HG03378 (cell line): ENCODE measurements around the gene PRR13.
"Not testable (repeated sequence)": the region's sequence is repeated elsewhere in the genome, so short reads cannot be mapped to it uniquely, and the experiment has no call there.

Experiments used
- ATAC-seq: cut with Tn5 transposase; IDR thresholded peaks from one replicate; pipeline ENCODE4 v1.9.1; 2021; ENCODE audit warnings: mild to moderate bottlenecking, moderate library complexity; ENCODE audit not compliant: unreplicated experiment

Gene PRR13, protein sequence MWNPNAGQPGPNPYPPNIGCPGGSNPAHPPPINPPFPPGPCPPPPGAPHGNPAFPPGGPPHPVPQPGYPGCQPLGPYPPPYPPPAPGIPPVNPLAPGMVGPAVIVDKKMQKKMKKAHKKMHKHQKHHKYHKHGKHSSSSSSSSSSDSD

DNA sequence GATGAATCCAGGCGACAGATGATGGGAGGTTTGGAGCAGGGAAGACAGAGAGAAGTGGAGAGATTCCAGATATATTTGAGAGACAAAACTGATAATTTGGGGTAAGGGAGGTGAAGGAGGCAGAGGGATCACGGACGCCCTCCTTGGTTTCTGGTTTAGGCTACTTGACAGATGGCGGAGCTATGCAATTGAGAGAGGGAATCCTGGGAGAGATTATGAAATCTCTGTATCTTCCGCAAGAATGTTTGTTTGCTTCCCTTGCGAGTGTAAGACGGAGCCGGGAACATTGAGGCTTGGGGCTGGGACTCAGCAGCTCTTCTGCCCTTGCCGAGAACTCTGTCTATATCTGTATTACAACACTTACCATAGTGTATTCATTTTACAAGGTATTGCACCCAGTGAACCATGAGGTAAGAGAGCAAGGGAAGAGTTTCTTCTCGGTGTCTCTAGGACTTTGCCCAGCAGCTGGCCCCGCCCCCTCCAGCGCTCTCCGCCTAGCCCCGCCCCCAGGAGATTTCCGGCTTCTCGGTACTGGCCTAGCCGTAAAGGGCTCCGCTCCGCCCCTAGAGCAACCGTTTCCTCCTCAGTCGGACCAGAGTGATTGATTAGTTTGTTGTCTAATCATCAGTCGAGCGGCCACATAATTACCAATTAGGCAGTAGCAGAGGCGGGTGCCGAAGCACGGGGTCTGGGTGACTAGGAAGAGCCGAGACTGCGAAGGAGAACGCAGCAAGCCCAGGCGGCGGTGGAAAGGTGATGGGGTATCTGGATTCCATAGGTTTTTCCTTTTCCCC lies at the start of gene PRR13:
Gene PRR13, plus strand, starts transcription at position 695 of the 794 bp plus-strand sequence. CDS start 981 bp downstream, outside the sequence.
- peak; percentile 96 for ATAC-seq

- ATAC-seq = no peak
These were observed 41.6 kb upstream of the PRR13 start for GRCh38 chr12:53399896-53400295.

DNA sequence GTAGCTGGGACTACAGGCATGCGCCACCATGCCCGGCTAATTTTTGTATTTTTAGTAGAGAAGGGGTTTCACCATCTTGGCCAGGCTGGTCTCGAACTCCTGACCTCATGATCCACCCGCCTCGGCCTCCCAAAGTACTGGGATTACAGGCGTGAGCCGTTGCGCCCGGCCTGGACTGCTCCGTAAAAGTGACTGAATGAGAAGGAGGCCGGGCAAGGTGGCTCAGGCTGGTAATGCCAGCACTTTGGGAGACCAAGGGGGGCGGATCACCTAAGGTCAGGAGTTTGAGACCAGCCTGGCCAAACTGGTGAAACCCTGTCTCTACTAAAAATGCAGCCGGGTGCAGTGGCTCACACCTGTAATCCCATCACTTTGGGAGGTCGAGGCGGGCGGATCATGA lies 39.2 kb upstream of the PRR13 start:
- ATAC-seq = not testable (repeated sequence)

DNA sequence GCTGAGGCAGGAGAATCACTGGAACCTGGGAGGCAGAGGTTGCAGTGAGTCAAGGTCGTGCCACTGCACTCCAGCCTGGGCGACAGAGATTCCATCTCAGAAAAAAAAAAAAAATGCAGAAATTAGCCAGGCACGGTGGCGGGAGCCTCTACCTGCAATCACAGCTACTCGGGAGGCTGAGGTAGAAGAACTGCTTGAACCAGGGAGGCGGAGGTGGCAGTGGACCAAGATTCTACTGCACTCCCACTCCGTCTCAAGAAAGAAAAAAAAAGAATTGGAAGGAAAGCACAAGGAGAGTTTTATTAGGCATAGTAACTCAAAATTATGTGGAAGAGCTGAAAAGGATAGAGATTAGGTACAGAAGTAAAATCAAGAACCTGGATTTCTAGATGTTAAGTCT lies 38.7 kb upstream of the PRR13 start:
- ATAC-seq = no peak

GRCh38 chr12:53410951-53411350 lies 30.6 kb upstream of the PRR13 start:
- no peak for ATAC-seq

DNA sequence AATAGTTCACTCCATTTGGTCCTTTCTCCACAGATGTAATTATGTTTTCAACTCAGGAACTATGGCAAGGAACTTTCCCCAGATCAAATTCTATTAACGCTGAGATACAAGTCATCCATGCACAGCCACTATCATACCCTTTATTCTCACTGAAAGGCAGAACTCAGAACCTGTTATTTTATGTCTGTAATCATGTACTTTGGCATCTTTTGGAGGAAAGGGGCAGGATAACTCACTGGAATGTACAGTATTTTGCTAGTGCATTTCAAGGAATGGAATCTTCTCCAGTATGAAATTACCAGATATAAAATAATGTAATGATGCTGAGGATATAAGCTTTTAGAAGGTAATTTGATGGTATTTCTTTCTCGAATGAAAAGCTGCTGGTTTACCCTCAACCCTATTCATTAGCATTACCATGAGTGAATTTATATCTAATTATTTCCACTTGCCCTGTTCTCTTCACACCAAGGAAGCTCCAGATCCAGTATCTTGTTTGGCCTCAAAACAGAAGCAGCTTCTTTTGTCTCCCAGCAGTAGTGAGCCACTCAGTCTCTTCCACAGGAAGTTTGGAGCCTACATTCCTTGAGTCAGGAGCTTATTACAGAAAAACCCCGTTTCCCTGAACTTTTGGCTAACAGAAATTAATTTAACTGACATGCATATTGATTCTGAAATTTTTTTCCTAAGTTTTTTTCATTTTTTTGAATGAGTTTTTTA lies 27.9 kb upstream of the PRR13 start:
- ATAC-seq = no peak

DNA sequence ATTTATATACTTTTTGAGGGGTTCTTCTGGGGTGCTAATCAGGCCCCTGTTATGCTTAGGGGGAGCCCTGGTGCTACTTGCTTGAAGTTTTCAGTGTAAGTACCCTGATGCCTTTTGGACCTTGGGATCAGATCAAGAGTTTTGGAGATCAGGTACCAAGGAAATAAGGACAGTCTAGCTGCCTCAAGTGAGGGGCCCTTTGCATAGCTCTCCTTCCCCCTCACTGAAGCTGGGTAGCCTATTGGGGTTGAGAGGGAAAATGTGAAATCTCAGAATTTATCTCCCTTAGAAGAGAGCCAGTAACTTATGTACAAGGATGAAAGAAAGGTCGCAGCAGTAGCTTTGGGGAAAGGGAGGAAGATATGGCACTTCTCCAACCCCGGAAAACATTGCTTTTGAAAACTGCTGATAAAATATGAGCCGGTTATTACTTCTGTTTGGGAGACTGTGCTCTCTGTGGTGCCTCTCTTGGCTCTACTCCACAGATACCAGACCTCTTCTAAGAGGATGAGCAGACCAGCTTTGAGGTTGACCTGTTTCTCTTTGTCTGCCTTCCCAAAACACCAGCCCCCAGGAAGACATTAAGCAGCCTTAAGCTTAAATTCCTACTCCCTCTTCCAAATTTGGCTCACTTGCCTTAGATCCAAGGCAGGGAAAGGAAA lies 26.6 kb upstream of the PRR13 start:
- ATAC-seq = no peak

GRCh38 chr12:53415752-53416389 lies 25.7 kb upstream of the PRR13 start:
- not testable (repeated sequence) for ATAC-seq

DNA sequence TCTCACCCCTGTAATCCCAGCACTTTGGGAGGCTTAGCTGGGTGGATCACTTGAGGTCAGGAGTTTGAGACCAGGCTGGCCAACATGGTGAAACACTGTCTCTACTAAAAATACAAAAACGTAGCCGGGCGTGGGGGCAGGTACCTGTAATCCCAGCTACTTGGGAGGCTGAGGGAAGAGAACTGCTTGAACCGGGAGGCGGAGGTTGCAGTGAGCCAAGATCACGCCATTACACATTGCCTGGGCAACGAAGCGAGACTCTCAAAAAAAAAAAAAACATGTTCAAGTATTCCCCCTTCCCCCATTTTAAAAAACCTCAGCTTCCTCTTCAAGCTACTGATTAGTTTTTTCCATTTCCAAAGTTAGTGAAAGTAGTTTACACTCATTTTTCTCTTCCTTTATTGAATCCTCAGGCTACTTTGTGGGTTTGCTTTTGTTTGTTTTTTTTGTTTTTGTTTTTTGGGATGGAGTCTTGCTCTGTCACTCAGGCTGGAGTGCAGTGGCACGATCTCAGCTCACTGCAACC lies 24.2 kb upstream of the PRR13 start:
- not testable (repeated sequence) for ATAC-seq

DNA sequence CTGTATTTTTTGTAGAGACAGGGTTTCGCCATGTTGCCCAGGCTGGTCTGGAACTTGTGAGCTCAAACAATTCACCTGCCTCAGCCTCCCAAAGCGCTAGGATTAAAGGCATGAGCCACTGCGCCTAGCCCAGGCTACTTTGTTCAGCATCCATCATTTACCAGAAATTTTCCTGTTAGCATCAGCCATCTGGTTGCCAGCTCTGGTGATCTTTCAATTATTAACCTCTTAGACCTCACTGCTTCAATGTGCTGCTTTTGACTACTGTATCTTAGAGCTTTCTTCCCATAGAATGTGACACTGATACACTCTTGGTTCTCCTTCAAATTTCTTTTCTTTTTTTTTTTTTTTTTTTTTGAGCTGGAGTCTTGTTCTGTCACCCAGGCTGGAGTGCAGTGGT lies 23.3 kb upstream of the PRR13 start:
- ATAC-seq = no peak

DNA sequence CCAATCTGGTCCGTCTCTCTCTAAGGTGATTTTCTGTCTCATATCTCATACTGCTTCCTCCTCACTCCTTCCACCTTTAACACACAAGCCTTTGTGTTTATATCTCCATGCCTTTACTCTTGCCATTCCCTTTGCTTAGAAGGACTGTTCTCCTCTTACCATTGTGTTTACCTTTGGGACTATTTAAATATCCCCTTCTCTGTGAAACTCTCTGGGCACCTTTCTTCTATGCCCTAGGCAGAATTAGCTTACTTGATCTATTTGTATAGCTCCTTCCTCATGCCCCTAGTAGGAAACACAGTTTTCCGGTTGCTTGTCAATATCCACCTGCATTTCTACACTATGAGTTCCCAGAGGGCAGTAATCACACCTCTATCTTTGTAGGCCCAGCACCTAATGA lies 21.8 kb upstream of the PRR13 start:
- ATAC-seq = no peak

GRCh38 chr12:53422247-53422646 lies 19.3 kb upstream of the PRR13 start:
- ATAC-seq = not testable (repeated sequence)

GRCh38 chr12:53423597-53423996 lies 17.9 kb upstream of the PRR13 start, which contains the start of gene AMHR2:
Gene AMHR2 (plus strand): TSS chr12:53423855. CDS start chr12:53423935, 80 bp downstream.
- ATAC-seq = no peak

DNA sequence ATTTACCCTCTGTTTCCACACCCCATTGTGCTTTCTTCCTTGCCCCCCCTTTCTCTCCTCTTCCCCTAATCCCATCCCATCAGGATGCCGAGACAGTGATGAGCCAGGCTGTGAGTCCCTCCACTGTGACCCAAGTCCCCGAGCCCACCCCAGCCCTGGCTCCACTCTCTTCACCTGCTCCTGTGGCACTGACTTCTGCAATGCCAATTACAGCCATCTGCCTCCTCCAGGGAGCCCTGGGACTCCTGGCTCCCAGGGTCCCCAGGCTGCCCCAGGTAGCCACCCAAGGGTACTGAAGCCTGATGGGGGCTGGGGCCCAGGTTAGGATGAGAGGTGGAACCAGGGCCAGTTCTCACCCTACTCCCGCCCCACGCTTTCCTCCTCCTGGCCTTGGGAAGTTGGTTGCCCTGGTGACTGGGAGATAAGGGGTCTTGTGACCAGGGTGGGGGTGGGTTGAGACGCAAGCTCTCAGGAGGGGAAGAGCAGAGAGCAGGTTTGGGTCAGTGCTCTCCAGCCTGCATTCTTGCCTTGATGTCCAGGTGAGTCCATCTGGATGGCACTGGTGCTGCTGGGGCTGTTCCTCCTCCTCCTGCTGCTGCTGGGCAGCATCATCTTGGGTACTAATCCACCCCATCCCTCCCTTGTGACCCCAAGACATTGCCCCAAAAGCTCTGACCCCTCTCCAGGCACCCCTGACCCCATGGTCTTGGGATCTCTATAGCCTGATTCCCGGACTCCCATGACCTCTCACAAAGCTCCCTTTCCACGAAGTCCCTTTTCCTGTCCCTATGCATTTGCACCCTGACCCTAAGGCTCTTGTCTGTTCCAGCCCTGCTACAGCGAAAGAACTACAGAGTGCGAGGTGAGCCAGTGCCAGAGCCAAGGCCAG lies 16.7 kb upstream of the PRR13 start:
- ATAC-seq = no peak

DNA sequence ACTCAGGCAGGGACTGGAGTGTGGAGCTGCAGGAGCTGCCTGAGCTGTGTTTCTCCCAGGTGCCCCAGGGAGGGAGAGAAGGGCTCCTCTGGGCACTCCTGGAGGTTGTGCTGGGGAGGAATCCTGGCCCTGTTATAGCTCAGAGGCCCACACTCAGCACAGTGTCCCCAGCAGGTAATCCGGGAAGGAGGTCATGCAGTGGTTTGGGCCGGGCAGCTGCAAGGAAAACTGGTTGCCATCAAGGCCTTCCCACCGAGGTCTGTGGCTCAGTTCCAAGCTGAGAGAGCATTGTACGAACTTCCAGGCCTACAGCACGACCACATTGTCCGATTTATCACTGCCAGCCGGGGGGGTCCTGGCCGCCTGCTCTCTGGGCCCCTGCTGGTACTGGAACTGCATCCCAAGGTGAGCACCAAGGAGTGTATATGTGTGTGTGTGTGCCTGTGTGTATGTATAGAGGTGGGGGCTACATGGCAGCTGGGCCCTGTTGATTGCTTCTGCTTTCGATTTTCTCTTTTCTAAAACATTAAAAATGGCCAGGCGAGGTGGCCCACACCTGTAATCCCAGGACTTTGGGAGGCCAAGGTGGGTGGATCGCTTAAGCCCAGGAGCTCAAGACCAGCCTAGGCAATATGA lies 15.9 kb upstream of the PRR13 start:
- no peak for ATAC-seq

- no peak for ATAC-seq
These were observed 13.5 kb upstream of the PRR13 start for GRCh38 chr12:53427905-53428594.

DNA sequence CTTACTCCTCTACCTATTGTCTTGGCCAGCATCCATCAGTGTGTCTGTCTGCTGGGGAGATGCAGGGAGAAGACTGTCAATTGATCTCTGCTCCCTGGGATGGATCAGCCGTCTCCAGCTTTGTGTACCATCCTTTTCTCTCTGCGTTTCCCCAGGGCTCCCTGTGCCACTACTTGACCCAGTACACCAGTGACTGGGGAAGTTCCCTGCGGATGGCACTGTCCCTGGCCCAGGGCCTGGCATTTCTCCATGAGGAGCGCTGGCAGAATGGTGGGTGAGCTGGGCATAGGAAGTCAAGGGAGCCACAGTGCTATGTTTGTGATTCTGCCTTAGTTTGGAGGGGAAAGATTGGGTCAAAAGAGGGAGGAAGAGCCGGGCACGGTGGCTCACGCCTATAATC lies 12.8 kb upstream of the PRR13 start:
- ATAC-seq = no peak

- ATAC-seq = no peak
These were observed 11.4 kb upstream of the PRR13 start for GRCh38 chr12:53430116-53430515.

- no peak for ATAC-seq
These were observed 10.3 kb upstream of the PRR13 start for GRCh38 chr12:53431187-53431586.
